Peyer's patch (tissue), 4 donors: Measurements from ENCODE around the gene OTULINL. TPM values are rescaled to one million over a fixed set of nuclear protein-coding genes. Genes with fewer than 3 reads are reported as not detected.

ENCODE experiments used
- DNase-seq, 3 donors: peaks; one replicate each; pipeline ENCODE4 v3.0.0-alpha.2; 2017 to 2019
- H3K27ac ChIP-seq, 4 donors: fragments of 200-600 bp; sonication (generic); one replicate each; pipeline ENCODE4 v1.5.1; 2016 to 2019
- H3K27me3 ChIP-seq, 2 donors: fragments of 200-600 bp; sonication (generic); one replicate each; pipeline ENCODE4 v1.5.1; 2019
- H3K36me3 ChIP-seq, 3 donors: fragments of 200-600 bp; sonication (generic); one replicate each; pipeline ENCODE4 v1.5.1; 2016 to 2019
- H3K4me1 ChIP-seq, 4 donors: fragments of 200-600 bp; sonication (generic); one replicate each; pipeline ENCODE4 v1.5.1; 2016 to 2019
- H3K4me3 ChIP-seq, 4 donors: fragments of 200-600 bp; sonication (generic); 1 replicate in 3 of 4; 2 replicates in 1 of 4; pipeline ENCODE4 v1.5.1; 2016 to 2019; ENCODE audit warnings: mild to moderate bottlenecking in 1 of 4
- H3K9me3 ChIP-seq, 4 donors: fragments of 200-600 bp; sonication (generic); one replicate each; pipeline ENCODE4 v1.5.1; 2016 to 2019; ENCODE audit warnings: mild to moderate bottlenecking in 1 of 4
- POLR2A ChIP-seq, 2 donors: fragments of 450-650 bp; IDR thresholded peaks; one replicate each; pipeline ENCODE4 v1.5.1; 2017; ENCODE audit warnings: antibody characterized with exemption in 2 of 2, mild to moderate bottlenecking in 2 of 2, moderate library complexity in 2 of 2
- total RNA-seq, 4 donors: library from RNA; depleted of rRNA; stranded (reverse); fragments of >200 nt; gene quantifications; one replicate each; pipeline ENCODE4 v1.1.0, GENCODE V29; 2016
- TF ChIP-seq, protein P1 (sequence below), 6 experiments: fragments of 450-650 bp in 4 of 6; fragments of 200-600 bp in 2 of 6; sonication (generic) in 1 of 6; IDR thresholded peaks; one replicate each; pipeline ENCODE4 v1.5.1; 2017 to 2019; ENCODE audit warnings: antibody characterized with exemption in 6 of 6, mild to moderate bottlenecking in 3 of 6, moderate library complexity in 1 of 6

Gene OTULINL
- total RNA-seq, 4 donors from 2014 or later = 18.9 to 33.0 (median 28.8) TPM

DNA sequence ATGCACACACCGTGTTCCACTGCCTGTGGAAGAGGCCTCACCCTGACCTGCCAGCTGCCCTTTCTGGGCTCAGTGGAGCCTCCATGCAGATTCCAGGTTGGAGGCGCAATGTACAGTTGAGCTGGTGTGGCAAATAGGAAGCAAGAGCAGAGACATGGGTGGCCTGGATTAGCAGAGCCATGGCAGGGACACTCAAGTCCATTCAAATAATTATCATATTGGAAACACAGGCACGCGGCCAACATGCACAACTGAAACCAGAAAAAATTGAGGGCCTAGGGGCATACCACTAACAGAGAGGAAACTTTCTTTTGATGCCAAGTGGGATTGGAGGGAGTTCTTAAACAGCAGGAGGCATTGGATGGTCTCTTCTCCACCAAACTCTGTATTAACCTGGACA is 35.8 kb downstream of the OTULINL start:
- Histone ChIP-seq H3K9me3 (no peaks in the 10 kb centered on the region), H3K4me1 (no peaks in the 10 kb centered on the region), H3K27ac (no peak overlapping the region), H3K4me3 (no peak overlapping the region), H3K36me3 (peaks cover 0 to 48% (median 0%) of the 10 kb centered on the region in 3 donors), H3K27me3 (no peaks in the 10 kb centered on the region)
- DNase-seq = no peak
- TF ChIP-seq, protein P1, sequence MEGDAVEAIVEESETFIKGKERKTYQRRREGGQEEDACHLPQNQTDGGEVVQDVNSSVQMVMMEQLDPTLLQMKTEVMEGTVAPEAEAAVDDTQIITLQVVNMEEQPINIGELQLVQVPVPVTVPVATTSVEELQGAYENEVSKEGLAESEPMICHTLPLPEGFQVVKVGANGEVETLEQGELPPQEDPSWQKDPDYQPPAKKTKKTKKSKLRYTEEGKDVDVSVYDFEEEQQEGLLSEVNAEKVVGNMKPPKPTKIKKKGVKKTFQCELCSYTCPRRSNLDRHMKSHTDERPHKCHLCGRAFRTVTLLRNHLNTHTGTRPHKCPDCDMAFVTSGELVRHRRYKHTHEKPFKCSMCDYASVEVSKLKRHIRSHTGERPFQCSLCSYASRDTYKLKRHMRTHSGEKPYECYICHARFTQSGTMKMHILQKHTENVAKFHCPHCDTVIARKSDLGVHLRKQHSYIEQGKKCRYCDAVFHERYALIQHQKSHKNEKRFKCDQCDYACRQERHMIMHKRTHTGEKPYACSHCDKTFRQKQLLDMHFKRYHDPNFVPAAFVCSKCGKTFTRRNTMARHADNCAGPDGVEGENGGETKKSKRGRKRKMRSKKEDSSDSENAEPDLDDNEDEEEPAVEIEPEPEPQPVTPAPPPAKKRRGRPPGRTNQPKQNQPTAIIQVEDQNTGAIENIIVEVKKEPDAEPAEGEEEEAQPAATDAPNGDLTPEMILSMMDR (IDR thresholded peaks at IDR 0.05) = no peak
- no peak for TF ChIP-seq POLR2A (IDR thresholded peaks at IDR 0.05)

GRCh38 chr5:14627270-14627669 is 45.7 kb downstream of the OTULINL start:
- DNase-seq = no peak

DNA sequence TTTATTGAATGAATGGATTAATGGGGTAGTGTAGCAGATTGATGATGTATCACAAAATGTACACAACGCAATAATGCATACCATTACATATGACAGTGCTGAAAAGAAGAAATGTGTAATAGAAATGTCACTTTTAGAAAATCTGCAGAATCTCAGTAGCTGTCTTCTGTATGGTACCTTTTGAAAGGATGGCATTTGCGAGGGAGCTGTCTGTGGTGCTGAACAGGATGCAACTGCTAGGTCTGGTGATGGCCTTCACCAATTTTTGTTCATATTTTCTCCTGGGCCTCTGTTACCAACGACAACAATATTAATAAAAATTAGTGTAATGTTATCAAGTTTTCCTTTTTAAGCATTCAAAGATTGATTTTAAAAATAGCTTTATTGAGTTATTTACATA is 46.8 kb downstream of the OTULINL start:
- TF ChIP-seq POLR2A (IDR thresholded peaks at IDR 0.05) = no peak
- TF ChIP-seq, protein P1 (IDR thresholded peaks at IDR 0.05) = no peak
- peak in 1 of 3 donors; percentile 60 for DNase-seq

More at GRCh38 chr5:14627270-14627669, 45.7 kb downstream of the OTULINL start:
- H3K9me3 ChIP-seq = no peaks in the 10 kb centered on the region
- H3K4me3 ChIP-seq = no peak overlapping the region
- H3K36me3 ChIP-seq = no peaks in the 10 kb centered on the region
- no peak overlapping the region for H3K27ac ChIP-seq
- no peaks in the 10 kb centered on the region for H3K4me1 ChIP-seq
- no peaks in the 10 kb centered on the region for H3K27me3 ChIP-seq
- no peak for TF ChIP-seq POLR2A (IDR thresholded peaks at IDR 0.05)
- TF ChIP-seq, protein P1 (IDR thresholded peaks at IDR 0.05) = no peak

GRCh38 chr5:14630671-14631070 is 49.1 kb downstream of the OTULINL start:
- Histone ChIP-seq H3K4me1 (no peaks in the 10 kb centered on the region), H3K4me3 (no peak overlapping the region), H3K36me3 (no peaks in the 10 kb centered on the region), H3K27me3 (no peaks in the 10 kb centered on the region), H3K9me3 (no peaks in the 10 kb centered on the region), H3K27ac (no peak overlapping the region)
- DNase-seq = no peak
- TF ChIP-seq, protein P1 (IDR thresholded peaks at IDR 0.05) = no peak
- TF ChIP-seq POLR2A (IDR thresholded peaks at IDR 0.05) = no peak

More for the DNA sequence above, 46.8 kb downstream of the OTULINL start:
- no peaks in the 10 kb centered on the region for H3K36me3 ChIP-seq
- no peak overlapping the region for H3K4me3 ChIP-seq
- H3K27me3 ChIP-seq = no peaks in the 10 kb centered on the region
- no peaks in the 10 kb centered on the region for H3K9me3 ChIP-seq
- H3K27ac ChIP-seq = no peak overlapping the region
- no peaks in the 10 kb centered on the region for H3K4me1 ChIP-seq

DNA sequence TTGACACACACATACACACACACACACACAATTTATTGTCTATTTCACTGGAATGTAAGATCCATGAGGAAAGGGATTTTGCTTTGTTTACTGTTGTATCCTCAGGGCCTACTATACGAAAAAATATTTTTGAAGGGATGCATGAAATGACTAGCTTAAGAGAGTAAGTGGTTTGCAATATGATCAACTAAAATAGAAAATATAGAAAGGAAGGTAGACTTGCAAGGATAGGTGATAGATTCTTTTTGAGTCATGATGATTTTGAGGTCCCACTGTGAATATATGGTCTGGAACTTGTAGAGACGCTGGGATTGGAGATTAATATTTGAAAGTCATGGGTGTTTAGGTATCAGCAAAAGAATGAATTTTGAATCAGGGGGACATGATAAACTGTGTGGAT is 54.1 kb downstream of the OTULINL start:
- TF ChIP-seq POLR2A (IDR thresholded peaks at IDR 0.05) = no peak
- TF ChIP-seq, protein P1 (IDR thresholded peaks at IDR 0.05) = no peak

DNA sequence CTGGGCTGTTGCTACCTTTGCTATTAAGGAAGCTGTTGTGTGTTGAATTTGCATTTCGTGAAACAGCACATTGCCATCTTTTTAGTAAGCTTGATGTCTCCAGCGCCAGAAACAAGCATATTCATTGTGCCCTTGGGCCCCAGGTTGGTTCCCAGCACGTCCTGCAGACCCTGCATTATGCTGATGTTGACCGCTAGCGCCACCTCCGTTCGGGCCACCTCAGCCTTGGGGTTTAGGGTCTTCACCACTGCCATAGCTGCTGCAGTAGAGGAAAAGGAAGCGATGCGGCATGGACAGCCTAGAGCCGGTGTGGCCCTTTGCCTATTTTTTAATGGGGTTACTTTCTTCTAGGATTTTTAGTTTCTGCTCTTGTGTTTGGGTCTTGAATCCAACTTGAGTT is 59.2 kb downstream of the OTULINL start:
- Histone ChIP-seq H3K27ac (no peak overlapping the region), H3K4me1 (no peaks in the 10 kb centered on the region), H3K36me3 (no peaks in the 10 kb centered on the region), H3K9me3 (no peaks in the 10 kb centered on the region), H3K4me3 (no peak overlapping the region), H3K27me3 (no peaks in the 10 kb centered on the region)
- no peak for DNase-seq
- TF ChIP-seq POLR2A (IDR thresholded peaks at IDR 0.05) = no peak
- TF ChIP-seq, protein P1 (IDR thresholded peaks at IDR 0.05) = no peak

More for the DNA sequence above, 54.1 kb downstream of the OTULINL start:
- Histone ChIP-seq H3K4me1 (no peaks in the 10 kb centered on the region), H3K4me3 (no peak overlapping the region), H3K36me3 (no peaks in the 10 kb centered on the region), H3K9me3 (no peaks in the 10 kb centered on the region), H3K27me3 (no peaks in the 10 kb centered on the region), H3K27ac (no peak overlapping the region)
- DNase-seq = no peak
